RPMI7951 (cell line): ENCODE measurements around the gene SORL1. TPM values are rescaled to one million over a fixed set of nuclear protein-coding genes. Genes with fewer than 3 reads are reported as not detected.
A peak's percentile ranks its signal among the peaks of the same experiment; 100 is the strongest.

ENCODE experiments used
- DNase-seq: peaks from one replicate; pipeline ENCODE4 v3.0.0-alpha.2; 2012; ENCODE audit warnings: low read depth
- total RNA-seq: library from RNA; depleted of rRNA; stranded (reverse); fragments of >200 nt; shearing (Covaris generic); gene quantifications from 2 replicates; pipeline ENCODE4 v1.2.3, GENCODE V29; 2014

Gene SORL1
- total RNA-seq, 1 experiment from 2014 or later = 0.60 TPM

GRCh38 chr11:121587182-121587581 is 135.1 kb downstream of the SORL1 start:
- no peak for DNase-seq

- no peak for DNase-seq
Measured at GRCh38 chr11:121588747-121589146, 136.6 kb downstream of the SORL1 start.

GRCh38 chr11:121589946-121590537 is 137.9 kb downstream of the SORL1 start:
- no peak for DNase-seq

GRCh38 chr11:121590772-121591404 is 138.8 kb downstream of the SORL1 start:
- DNase-seq = no peak

- DNase-seq = peak; percentile 67
Measured at GRCh38 chr11:121591405-121592033, 139.4 kb downstream of the SORL1 start.

- no peak for DNase-seq
Measured at GRCh38 chr11:121592708-121593107, 140.6 kb downstream of the SORL1 start.

GRCh38 chr11:121595717-121596161 is 143.6 kb downstream of the SORL1 start:
- peak; percentile 96 for DNase-seq

- no peak for DNase-seq
Measured at GRCh38 chr11:121596195-121597155, 144.4 kb downstream of the SORL1 start.

- DNase-seq = no peak
Measured at GRCh38 chr11:121603316-121603715, 151.2 kb downstream of the SORL1 start.

GRCh38 chr11:121604152-121604551 is 152.0 kb downstream of the SORL1 start:
- no peak for DNase-seq

GRCh38 chr11:121606354-121606753 is 154.2 kb downstream of the SORL1 start:
- DNase-seq = no peak

GRCh38 chr11:121607341-121607740 is 155.2 kb downstream of the SORL1 start:
- DNase-seq = no peak

- no peak for DNase-seq
Measured at GRCh38 chr11:121608545-121609098, 156.5 kb downstream of the SORL1 start.

- DNase-seq = no peak
Measured at GRCh38 chr11:121610706-121611105, 158.6 kb downstream of the SORL1 start.

- DNase-seq = no peak
Measured at GRCh38 chr11:121611242-121611641, 159.1 kb downstream of the SORL1 start.

- DNase-seq = no peak
Measured at GRCh38 chr11:121613724-121614123, 161.6 kb downstream of the SORL1 start.

- DNase-seq = no peak
Measured at GRCh38 chr11:121614636-121615240, 162.6 kb downstream of the SORL1 start.

GRCh38 chr11:121615501-121615900 is 163.4 kb downstream of the SORL1 start:
- peak; percentile 24 for DNase-seq

- no peak for DNase-seq
Measured at GRCh38 chr11:121618516-121618915, 166.4 kb downstream of the SORL1 start.

GRCh38 chr11:121625777-121626506 is 173.8 kb downstream of the SORL1 start:
- DNase-seq = no peak

GRCh38 chr11:121626507-121626875 is 174.4 kb downstream of the SORL1 start:
- DNase-seq = no peak
